T-helper 2 cell treated with Interferon-gamma antibody and Interleukin-4, amounts not matched to agents 100 ng/mL and 5 ng/mL, for 36 hours (primary cell): ENCODE results near the gene GJA10. TPM values are rescaled to one million over a fixed set of nuclear protein-coding genes. Genes with fewer than 3 reads are reported as not detected.
"Not testable (repeated sequence)": the region's sequence is repeated elsewhere in the genome, so short reads cannot be mapped to it uniquely, and the experiment has no call there.

ENCODE experiments used
- intact Hi-C: fragments of 100-400 bp; cut with micrococcal nuclease; formaldehyde crosslinking; loops from one replicate; pipeline ENCODE4 v1.15.1; 2023
- total RNA-seq: library from RNA; stranded (reverse); gene quantifications from 2 replicates; pipeline ENCODE4 v1.2.3, GENCODE V29; 2022

The GJA10 gene
- total RNA-seq = 0.14 TPM in 1 of 2 replicates, not detected in the other

DNA sequence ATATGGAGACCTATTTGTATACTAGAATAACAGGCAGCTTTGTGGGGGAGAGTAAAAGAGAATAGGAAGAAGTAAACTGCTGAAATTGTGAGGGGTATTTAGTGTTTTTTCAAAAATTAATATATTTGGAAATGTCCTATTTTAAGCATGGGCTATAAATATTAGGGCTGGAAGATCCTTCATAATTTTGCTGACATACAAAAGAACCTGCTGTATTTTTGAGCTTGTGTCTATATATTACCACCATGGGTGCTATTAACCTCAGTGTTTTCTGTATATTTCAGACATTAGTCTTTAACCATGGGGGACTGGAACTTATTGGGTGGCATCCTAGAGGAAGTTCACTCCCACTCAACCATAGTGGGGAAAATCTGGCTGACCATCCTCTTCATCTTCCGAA lies at the start of gene GJA10:
GJA10 (plus strand) TSS at position 301 of the 400 bp plus-strand sequence; CDS start at position 301, 0 bp downstream.
- intact Hi-C loops = no loop called here

DNA sequence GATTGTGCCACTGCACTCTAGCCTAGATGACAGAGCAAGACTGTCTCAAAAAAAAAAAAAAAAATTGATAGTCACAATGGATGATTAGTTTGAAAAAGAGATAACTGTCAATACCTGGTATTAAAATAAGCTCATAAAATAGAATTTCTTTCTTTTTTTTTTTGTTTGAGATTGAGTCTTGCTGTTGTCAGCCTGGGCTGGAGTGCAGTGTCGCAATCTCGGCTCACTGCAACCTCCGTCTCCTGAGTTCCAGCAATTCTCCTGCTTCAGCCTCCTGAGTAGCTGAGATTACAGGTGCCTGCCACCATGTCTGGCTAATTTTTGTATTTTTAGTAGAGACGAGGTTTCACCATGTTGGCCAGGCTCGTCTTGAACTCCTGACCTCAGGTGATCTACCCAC lies 46.8 kb upstream of the GJA10 start:
- intact Hi-C loops = not testable (repeated sequence)

DNA sequence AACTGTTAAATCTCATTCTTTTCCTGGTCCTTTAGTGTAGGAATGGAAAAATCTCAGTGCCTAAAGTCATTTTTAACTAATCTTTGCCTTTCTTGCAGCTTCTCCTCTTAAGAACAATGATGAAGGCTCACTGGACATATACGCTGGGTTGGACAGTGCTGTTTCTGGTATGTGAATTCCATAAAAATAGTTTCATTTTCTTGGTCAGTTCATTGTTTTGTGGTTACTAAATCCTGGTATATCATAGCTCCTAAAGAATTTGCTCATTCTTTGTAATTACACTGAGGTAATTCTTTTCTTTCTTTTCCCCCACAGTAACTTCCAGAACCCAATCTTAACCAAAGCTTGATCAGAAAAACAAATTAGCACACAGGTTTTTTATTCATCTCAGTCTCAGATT lies 41.2 kb upstream of the GJA10 start:
- intact Hi-C loops = no loop called here

DNA sequence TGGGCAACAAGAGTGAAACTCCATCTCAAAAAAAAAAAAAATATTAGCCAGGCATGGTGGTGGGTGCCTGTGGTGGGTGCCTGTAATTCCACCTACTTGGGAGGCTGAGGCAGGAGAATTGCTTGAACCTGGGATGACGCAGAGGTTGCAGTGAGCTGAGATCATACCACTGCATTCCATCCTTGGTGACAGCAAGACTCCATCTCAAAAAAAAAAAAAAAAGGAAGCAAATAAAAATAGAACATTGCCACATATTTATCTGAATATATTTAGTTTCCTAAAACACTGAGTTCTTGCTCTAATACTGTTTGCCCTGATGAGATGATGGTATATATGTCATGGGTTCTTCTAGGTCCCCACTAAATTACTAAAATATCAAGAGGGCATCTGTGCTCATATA lies 36.2 kb upstream of the GJA10 start:
- intact Hi-C loops = no loop called here

DNA sequence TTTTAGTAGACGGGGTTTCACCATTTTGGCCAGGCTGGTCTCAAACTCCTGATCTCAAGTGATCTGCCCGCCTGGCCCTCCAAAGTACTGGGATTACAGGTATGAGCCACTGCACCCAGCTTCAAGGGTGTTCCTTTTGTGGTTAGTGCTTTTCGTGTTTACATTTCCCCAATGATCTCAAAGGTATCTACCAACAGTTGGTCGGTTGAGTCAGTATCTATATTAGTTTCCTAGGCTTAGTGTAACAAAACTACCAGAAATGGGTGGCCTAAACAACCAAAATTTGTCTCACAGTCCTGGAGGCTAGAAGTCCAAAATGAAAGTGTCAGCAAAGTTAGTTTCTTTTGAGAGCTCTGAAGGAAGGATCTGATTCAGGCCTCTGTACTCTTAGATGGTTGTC lies 34.5 kb upstream of the GJA10 start:
- intact Hi-C loops = loop anchor here (2.0 kb wide), 1 partner anchor 31 kb away; the partner anchor contains the start of gene CASP8AP2

DNA sequence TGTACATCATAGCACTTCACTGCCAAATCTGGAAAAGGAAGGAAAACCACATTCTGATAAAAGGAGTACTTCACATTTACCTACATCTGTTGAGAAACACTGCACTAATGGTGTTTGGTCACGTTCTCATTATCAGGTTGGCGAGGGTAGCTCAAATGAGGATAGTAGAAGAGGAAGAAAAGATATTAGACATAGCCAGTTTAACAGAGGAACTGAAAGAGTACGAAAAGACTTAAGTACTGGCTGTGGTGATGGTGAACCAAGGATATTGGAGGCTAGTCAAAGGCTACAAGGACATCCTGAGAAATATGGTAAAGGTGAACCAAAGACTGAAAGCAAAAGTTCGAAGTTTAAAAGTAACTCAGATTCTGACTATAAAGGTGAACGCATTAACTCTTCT lies 32.0 kb upstream of the GJA10 start:
- intact Hi-C loops = no loop called here

DNA sequence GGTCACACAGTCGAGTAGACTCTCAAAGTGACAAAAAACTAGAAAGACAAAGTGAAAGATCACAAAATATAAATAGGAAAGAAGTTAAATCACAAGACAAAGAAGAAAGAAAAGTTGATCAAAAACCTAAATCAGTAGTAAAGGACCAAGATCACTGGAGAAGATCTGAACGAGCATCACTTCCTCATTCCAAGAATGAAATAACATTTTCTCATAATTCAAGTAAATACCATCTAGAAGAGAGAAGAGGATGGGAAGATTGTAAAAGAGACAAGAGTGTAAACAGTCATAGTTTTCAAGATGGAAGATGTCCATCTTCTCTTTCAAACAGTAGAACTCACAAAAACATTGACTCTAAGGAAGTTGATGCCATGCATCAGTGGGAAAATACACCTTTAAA lies 31.6 kb upstream of the GJA10 start:
- intact Hi-C loops = no loop called here

DNA sequence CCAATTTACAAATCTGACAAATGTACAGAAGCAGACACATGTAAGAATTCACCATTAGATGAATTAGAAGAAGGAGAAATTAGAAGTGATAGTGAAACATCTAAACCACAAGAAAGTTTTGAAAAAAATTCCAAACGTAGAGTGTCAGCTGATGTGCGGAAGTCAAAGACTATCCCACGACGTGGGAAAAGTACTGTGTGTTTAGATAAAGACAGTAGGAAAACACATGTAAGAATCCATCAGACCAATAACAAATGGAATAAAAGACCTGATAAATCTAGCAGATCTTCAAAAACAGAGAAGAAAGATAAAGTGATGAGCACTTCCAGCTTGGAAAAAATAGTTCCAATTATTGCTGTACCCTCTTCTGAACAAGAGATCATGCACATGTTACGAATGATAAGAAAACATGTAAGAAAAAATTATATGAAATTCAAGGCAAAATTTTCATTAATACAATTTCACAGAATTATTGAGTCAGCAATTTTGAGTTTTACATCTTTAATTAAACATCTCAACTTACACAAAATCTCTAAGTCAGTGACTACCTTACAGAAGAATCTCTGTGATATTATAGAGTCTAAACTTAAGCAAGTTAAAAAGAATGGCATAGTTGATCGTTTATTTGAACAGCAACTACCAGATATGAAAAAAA lies 28.1 kb upstream of the GJA10 start:
- intact Hi-C loops = no loop called here

DNA sequence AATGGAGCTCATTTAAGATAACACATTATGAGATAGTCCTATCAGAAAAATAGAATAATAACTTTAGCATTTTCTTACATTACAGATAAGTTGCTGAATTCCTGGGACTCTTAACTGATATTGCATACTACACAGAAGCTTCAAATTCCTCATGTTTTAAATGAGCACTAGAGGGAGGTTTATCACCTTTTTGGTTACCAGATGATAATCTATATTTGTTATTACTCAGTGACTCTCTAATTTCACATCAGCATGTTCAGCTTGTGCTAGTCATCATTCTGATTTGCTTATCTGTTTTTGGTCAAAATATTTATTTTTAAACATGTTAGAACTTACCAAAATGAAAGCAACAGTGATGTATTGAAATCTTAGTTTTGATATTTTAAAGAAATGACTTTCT lies 20.5 kb upstream of the GJA10 start:
- intact Hi-C loops = no loop called here

DNA sequence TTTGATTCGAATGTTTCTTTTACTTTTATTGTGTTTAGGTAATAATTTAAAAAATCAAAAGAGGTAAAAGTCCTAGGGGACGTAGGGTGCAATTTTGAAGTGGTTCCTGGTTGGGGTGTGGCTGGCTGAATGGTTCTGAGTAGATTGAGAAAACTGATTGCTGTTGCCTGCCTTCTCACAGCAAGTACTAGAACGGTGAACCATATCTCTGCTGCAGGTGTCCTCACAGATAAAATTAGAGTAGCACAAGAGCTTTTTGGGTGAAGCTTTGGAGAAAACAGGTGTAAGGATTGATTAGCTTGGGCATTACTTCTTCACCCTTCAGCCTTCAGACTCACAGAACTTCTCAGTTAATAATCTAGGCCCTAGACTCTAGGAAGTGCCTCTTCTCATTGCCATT lies 19.8 kb upstream of the GJA10 start:
- intact Hi-C loops = no loop called here

DNA sequence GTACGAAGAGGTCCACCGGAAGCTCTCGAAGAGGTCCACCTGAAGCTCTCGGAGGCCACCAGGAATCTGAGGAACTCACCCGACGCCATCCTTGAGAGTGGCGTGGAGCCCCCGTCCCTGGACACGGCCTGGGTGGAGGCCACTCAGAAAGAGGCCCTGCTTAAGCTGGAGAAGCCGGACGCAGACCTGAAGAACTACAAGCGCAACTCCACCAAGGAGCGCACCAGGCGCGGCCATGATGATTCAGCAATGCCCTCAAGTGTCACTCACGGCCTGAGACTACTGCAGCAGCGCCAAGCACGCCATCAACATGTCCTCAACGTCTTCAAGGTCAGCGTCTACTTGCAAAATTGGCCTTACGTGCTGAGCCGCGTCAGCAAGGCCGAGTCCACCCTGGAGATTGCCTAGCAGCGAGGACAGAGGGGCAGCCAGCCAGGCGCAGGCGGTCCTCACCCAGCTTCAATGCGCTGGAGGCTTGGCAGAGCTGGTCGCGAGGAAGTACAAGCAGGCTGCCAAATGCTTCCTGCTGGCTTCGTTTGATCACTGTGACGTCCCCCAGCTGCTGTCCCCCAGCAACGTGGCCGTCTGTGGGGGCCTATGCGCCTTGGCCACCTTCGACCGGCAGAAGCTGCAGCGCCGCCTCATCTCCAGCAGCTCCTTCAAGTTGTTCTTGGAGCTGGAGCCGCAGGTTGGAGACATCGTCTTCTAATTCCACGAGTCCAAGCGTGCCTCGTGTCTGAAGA lies 7.7 kb upstream of the GJA10 start:
- intact Hi-C loops = no loop called here

DNA sequence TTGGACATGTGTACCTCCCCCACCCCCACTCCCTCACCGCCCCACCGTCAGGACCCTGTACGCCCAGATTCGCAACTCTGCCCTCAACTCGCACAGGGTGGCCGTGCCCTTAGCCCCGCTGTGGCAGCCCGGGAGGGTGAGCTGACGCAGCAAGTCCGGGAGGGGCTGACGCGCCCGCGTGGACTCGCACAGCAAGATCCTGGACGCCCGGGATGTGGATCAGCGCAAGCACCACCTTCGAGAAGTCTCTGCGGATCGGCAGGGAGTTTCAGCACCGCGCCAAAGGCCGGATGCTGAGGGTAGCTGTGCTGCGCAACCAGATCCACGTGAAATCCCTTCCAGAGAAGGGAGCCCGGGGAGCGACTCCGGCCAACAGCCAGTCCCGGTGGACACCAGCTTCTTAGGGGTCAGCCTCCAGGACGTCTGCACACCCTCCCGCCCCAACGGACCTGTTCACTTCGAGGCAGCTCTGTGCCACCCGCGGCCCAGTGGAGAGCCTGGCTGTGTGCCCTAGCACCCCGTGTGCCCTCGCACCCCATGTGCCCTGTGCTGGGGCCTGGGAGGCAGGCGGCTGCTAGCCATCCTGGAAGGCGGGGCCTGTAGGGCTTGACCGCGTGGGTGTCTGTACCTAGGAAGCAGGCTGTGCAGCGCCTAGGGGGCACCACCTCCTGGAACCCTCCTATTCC lies 6.7 kb upstream of the GJA10 start:
- intact Hi-C loops = no loop called here

DNA sequence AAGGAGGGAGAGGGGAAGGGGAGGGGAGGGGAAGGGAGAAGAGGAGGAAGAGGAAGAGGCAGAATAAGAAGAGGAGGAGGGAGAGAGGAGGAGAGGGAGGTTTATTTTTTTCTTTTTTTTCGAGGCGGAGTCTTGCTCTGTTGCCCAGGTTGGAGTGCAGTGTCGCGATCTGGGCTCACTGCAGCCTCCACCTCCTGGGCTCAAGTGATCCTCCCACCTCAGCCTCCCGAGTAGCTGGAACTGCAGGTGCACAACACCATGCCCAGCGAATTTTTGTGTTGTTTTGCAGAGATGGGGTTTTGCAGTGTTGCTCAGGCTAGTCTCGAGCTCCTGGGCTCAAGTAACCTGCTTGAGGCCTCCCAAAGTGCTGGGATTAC lies 6.1 kb upstream of the GJA10 start:
- intact Hi-C loops = no loop called here

DNA sequence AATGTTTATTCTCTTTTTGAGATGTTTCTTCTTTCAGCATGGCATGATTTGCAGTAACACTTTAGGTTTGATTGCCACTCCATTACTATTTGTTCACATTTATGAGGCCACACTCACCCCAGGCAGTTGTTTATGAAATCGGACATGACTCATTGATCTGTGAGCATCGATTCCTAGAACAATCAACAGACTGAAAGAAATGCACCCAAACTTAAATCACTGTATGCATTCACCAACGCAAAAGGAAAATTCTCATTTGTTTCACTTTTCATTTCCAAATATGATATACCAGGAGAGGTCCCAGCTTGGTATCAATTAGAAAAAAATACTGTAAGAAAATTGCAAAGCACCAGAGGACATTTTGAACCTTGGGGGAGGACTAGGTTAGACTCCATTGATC lies 5.4 kb upstream of the GJA10 start:
- intact Hi-C loops = no loop called here

DNA sequence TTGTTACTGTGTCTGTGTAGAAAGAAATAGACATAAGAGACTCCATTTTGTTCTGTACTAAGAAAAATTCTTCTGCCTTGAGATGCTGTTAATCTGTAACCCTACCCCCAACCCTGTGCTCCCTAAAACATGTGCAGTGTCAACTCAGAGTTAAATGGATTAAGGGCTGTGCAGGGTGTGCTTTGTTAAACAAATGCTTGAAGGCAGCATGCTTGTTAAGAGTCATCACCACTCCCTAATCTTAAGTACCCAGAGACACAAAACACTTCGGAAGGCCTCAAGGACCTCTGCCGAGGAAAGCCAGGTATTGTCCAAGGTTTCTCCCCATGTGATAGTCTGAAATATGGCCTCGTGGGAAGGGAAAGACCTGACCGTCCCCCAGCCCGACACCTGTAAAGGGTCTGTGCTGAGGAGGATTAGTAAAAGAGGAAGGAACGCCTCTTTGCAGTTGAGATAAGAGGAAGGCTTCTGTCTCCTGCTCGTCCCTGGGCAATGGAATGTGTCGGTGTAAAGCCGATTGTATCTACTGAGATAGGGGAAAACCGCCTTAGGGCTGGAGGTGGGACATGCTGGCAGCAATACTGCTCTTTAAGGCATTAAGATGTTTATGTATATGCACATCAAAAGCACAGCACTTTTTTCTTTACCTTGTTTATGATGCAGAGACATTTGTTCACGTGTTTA lies 3.3 kb upstream of the GJA10 start:
- intact Hi-C loops = not testable (repeated sequence)

DNA sequence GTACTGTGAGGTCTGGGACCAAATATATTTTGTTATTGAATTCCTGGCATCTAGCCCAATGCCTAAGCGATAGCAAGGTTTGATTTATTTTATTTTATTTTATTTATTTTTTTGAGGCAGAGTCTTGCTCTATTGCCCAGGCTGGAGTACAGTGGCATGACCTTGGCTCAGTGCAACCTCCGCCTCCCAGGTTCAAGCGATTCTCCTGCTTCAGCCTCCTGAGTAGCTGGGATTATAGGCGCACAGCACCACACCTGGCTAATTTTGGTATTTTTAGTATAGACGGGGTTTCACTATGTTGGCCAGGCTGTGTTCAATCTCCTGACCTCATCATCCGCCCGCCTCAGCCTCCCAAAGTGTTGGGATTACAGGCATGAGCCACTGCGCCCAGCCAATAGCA lies 1.7 kb upstream of the GJA10 start:
- intact Hi-C loops = not testable (repeated sequence)

DNA sequence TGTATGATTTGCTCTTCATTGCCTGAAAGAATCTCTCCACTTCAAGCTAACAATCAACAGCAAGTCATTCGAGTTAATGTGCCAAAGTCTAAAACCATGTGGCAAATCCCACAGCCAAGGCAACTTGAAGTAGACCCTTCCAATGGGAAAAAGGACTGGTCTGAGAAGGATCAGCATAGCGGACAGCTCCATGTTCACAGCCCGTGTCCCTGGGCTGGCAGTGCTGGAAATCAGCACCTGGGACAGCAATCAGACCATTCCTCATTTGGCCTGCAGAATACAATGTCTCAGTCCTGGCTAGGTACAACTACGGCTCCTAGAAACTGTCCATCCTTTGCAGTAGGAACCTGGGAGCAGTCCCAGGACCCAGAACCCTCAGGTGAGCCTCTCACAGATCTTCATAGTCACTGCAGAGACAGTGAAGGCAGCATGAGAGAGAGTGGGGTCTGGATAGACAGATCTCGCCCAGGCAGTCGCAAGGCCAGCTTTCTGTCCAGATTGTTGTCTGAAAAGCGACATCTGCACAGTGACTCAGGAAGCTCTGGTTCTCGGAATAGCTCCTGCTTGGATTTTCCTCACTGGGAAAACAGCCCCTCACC lies 1.1 kb downstream of the GJA10 start:
- intact Hi-C loops = no loop called here

DNA sequence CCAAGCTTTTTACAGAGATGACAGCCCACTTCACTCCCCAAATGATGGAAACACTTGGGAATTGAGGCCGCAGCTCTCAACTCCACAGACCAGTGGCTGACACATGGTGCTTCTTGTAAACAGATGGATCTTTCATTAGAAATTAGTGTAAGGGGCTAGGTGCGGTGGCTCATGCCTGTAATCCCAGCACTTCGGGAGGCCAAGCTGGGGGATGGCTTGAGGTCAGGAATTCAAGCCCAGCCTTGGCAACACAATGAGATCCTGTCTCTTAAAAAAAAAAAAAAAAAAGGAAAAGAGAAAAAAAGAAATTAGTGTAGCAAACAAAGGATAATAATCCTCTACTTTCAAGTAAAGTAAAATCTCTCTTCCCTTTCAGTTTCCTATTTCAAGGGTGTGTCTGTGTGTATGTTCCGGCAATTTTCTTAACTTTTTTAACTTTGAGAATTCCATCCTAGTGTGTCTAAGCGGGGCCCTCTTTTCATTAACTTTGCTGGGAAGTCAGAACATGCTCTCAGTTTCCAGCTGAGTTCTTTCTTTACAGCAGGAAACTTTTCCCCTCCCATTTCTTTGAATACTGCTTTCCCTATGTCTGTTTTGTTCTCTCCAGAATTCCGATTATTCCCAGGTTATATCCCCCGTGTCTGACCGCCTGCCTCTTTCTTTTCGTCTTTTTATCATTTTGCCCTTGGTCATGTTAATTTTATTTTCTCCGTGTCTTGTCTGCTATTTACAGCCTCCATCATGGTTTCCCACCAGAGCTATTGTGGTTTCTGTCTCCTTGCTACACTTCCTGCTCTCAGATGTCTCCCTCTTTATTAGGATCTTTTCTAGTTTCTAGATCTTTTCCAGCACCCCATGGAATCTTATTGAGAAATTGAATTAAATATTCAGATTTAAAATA lies 16.0 kb downstream of the GJA10 start:
- intact Hi-C loops = not testable (repeated sequence)

DNA sequence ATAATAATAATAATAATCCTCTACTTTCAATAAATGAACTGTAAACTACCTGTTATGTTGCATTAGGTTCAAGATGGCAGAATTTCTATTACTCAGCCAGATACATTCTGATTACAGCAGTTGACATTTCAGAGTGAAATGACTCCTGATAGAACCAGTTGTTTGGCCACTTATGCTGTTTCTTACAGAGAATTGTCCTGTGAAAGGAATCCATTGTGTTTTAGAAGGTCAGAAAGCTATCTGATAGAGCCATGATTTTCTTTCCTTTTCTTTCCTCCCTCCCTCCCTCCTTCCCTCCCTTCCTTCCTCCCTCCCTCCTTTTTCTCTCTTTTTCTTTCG lies 16.6 kb downstream of the GJA10 start:
- intact Hi-C loops = no loop called here

DNA sequence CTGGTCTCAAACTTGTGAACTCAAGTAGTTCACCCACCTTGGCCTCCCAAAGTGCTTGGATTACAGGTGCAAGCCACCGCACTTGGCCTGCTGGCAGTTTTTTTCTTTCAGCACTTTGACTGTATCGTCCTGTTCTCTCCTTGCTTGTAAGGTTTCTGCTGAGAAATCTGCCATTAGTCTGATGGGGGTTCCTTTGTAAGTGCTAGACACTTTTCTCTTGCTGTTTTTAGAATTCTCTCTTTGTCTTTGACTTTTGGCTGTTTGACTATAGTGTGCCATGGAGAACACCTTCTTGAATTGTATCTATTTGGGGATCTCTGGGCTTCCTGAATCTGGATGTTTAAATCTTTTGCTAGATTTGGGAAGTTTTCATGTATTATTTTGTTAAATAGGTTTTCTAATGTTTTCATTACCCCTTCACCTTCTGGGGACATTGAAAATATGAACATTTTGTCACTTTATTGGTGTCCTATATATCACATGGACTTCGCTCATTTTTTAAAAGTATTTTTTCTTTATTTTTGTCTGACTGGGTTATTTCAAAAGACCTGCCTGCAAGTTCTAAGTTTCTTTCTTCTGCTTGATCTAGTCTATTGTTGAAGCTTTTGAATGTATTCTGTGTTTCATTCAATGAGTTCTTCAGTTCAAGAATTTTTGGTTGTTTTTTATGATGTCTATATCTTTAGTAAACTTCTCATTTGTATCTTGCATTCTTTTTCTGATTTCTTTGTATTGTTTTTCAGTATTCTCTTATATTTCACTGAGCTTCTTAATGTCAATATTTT lies 22.1 kb downstream of the GJA10 start:
- intact Hi-C loops = no loop called here
